HK-2 (cell line): ENCODE results near the gene PDGFC.

Source experiments
- DNase-seq: peaks from one replicate; pipeline ENCODE4 v3.0.0-alpha.2; 2018; ENCODE audit not compliant: unreplicated experiment

The PDGFC gene

GRCh38 chr4:156829201-156829873 is 142.3 kb downstream of the PDGFC start:
- no peak for DNase-seq

- no peak for DNase-seq
Observed at GRCh38 chr4:156827519-156827918, 144.1 kb downstream of the PDGFC start.

- no peak for DNase-seq
Observed at GRCh38 chr4:156825074-156825473, 146.5 kb downstream of the PDGFC start.

- no peak for DNase-seq
Observed at GRCh38 chr4:156824451-156825060, 147.0 kb downstream of the PDGFC start.

- no peak for DNase-seq
Observed at GRCh38 chr4:156820931-156821330, 150.7 kb downstream of the PDGFC start.

- DNase-seq = no peak
Observed at GRCh38 chr4:156816360-156816755, 155.2 kb downstream of the PDGFC start.

- DNase-seq = no peak
Observed at GRCh38 chr4:156815717-156816359, 155.8 kb downstream of the PDGFC start.

- no peak for DNase-seq
Observed at GRCh38 chr4:156811963-156812362, 159.6 kb downstream of the PDGFC start.

- no peak for DNase-seq
Observed at GRCh38 chr4:156811286-156811685, 160.3 kb downstream of the PDGFC start.

GRCh38 chr4:156805696-156806095 is 165.9 kb downstream of the PDGFC start:
- no peak for DNase-seq

- DNase-seq = no peak
Observed at GRCh38 chr4:156803056-156803455, 168.5 kb downstream of the PDGFC start.

GRCh38 chr4:156800463-156800862 is 171.1 kb downstream of the PDGFC start:
- DNase-seq = no peak

- DNase-seq = no peak
Observed at GRCh38 chr4:156799121-156799589, 172.4 kb downstream of the PDGFC start.

GRCh38 chr4:156798438-156798837 is 173.2 kb downstream of the PDGFC start:
- DNase-seq = no peak

GRCh38 chr4:156797206-156797605 is 174.4 kb downstream of the PDGFC start:
- DNase-seq = no peak

GRCh38 chr4:156795727-156796126 is 175.9 kb downstream of the PDGFC start:
- no peak for DNase-seq

GRCh38 chr4:156794863-156795262 is 176.7 kb downstream of the PDGFC start:
- DNase-seq = no peak

- no peak for DNase-seq
Observed at GRCh38 chr4:156792462-156793085, 179.0 kb downstream of the PDGFC start.

- peak; percentile 45 for DNase-seq
Observed at GRCh38 chr4:156790866-156791265, 180.7 kb downstream of the PDGFC start.

GRCh38 chr4:156788782-156789181 is 182.8 kb downstream of the PDGFC start:
- no peak for DNase-seq

- no peak for DNase-seq
Observed at GRCh38 chr4:156786713-156787112, 184.9 kb downstream of the PDGFC start.

- no peak for DNase-seq
Observed at GRCh38 chr4:156784970-156785369, 186.6 kb downstream of the PDGFC start.

- DNase-seq = no peak
Observed at GRCh38 chr4:156783966-156784365, 187.6 kb downstream of the PDGFC start.
